Measurements from ENCODE around the gene ENO1. TPM values are rescaled to one million over a fixed set of nuclear protein-coding genes. Genes with fewer than 3 reads are reported as not detected.

Gene ENO1
- total RNA-seq, 1 experiment from 2014 or later = 2,334 TPM

GRCh38 chr1:8874230-8875201 lies 4.0 kb downstream of the ENO1 start:
- peak overlapping the region; percentile 84 for H3K4me2 ChIP-seq (ENCODE audit: low read length)
- peak overlapping the region; percentile 99 for H3K27ac ChIP-seq (ENCODE audit: low read depth, low read length)
- no peaks in the 10 kb centered on the region for H3K27me3 ChIP-seq (ENCODE audit: insufficient read depth, low read length)
- no peak for TF ChIP-seq YY1 (IDR thresholded peaks at IDR 0.05; ENCODE audit: extremely low read depth, insufficient replicate concordance, low read depth, low read length)
- TF ChIP-seq POLR2AphosphoS5 (IDR thresholded peaks at IDR 0.05; ENCODE audit: low read depth, low read length) = no peak
- no peak for TF ChIP-seq TCF7L2 (IDR thresholded peaks at IDR 0.05; ENCODE audit: borderline replicate concordance, extremely low read depth, insufficient read depth, insufficient read length)
- H4K20me1 ChIP-seq (ENCODE audit: insufficient read depth) = peaks cover 60% of the 10 kb centered on the region; the same call in 1 of the 2 replicates
- no peaks in the 10 kb centered on the region for H3K9me2 ChIP-seq (ENCODE audit: insufficient read depth)
- ChIA-PET RAD21 (ENCODE audit: low non-redundant PET in 1 of 2, low total read pairs in 2 of 2, uncharacterized antibody in 2 of 2, unreplicated experiment in 2 of 2) (interaction anchor here in 1 of 2 experiments (1.0 kb wide), 1 partner anchor 25 kb away, joined by 3 read pairs; no protein-coding TSS in a partner anchor), POLR2A (interaction anchor here (0.7 to 1.7 kb wide), 13 partner anchors 8 to 1109 kb away, joined by 3 to 10 read pairs (median 5); no protein-coding TSS in a partner anchor), CTCF (interaction anchor here (0.7 to 1.5 kb wide), 5 partner anchors 12 to 40 kb away, joined by 3 to 8 read pairs (median 3); no protein-coding TSS in a partner anchor)
- peaks cover 50 to 71% of the 10 kb centered on the region in 2 experiments for H3K36me3 ChIP-seq (ENCODE audit: control insufficient read depth in 1 of 2, insufficient read depth in 2 of 2, low read length in 2 of 2)
- no peaks in the 10 kb centered on the region for H3K9me3 ChIP-seq (ENCODE audit: control insufficient read depth in 1 of 2, insufficient read depth in 1 of 2, low read depth in 1 of 2, low read length in 2 of 2)
- H3K79me2 ChIP-seq (ENCODE audit: insufficient read depth, low read length) = peaks cover 93% of the 10 kb centered on the region
- H3K4me1 ChIP-seq (ENCODE audit: control insufficient read depth in 1 of 2, insufficient read depth in 2 of 2, low read length in 2 of 2) = peaks cover 41 to 69% of the 10 kb centered on the region in 2 experiments
- ATAC-seq (no peak), DNase-seq (ENCODE audit: low read depth, low spot score) (no peak)
- intact Hi-C loops (cut with micrococcal nuclease) = loop anchor here (5.0 kb wide), 1 partner anchor 113 kb away; no protein-coding TSS in a partner anchor
- BruUV-seq (replicated peaks) = no TSS peak
- peak overlapping the region; percentile 88 to 95 for H3K4me3 ChIP-seq (replicated peaks in 1 of 2; ENCODE audit: low read depth in 1 of 2, low read length in 2 of 2)
- H3K9ac ChIP-seq (ENCODE audit: low read length) = peak overlapping the region; percentile 100
- no peak overlapping the region for H2AFZ ChIP-seq (ENCODE audit: low read depth, low read length, poor library complexity, severe bottlenecking)

Data from HCT116 (cell line).